ENCODE results near the gene NPTX1.

The NPTX1 gene

GRCh38 chr17:80422981-80423380 lies 53.4 kb downstream of the NPTX1 start:
- in situ Hi-C loops (cut with MboI; ENCODE audit: low pct_unique_long_range_greater_than_20kb, low sequenced_read_pairs): loop anchor here (10.0 kb wide), 1 partner anchor 552 kb away; no protein-coding TSS in a partner anchor
- no peak for DNase-seq

DNA sequence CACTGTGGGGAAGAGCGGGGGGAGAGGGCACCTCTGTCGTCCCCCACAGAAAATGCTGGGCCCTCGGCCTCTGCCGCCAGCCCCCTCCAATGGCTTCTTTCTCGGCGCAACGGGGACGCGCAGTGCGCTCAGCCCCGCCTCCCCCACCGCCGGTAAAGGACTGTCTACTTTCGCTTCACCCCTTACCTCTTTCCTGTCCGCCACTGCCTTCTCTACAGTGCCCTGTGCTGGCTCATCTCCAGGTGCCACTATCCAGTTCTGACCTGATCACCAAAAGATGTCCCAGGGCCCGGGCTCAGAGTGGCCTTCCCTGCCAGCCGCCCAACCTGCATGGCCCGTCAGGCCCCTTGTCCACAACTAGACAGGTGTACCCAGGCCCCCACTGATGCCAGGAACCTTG lies 54.1 kb downstream of the NPTX1 start:
- DNase-seq: no peak
- in situ Hi-C loops (cut with MboI; ENCODE audit: low pct_unique_long_range_greater_than_20kb, low sequenced_read_pairs): loop anchor here (10.0 kb wide), 1 partner anchor 553 kb away; no protein-coding TSS in a partner anchor

DNA sequence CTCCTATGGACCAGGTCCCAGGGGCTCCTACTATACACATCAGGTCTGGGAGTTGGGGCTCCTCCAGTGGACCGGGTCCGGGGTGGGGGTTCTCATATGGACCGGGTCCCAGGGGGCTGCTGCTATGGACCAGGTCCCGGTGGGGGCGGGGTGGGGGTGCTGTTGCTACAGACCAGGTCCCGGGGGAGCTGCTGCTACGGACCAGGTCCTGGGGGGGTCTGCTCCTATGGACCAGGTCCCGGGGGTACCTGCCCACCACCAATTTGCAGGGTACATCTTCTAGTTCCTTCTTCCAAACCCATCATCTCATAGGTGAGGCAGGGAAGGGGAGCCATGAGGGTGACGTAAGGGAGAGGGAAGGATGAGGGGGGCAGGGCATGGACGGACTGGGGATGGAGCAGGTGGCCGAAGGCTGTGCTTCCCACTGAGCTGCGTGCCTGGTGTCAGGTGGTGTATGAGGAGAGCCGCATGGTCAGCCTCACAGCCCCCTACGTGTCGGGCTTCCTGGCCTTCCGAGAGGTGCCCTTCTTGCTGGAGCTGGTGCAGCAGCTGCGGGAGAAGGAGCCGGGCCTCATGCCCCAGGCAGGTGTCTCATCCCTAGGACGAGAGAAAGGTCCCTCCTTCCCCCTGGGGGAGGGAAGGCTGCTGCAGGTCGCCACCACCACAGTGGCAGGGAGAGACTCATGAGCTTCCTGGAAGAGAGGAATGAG lies 54.9 kb downstream of the NPTX1 start:
- in situ Hi-C loops (cut with MboI; ENCODE audit: low pct_unique_long_range_greater_than_20kb, low sequenced_read_pairs): loop anchor here (10.0 kb wide), 1 partner anchor 553 kb away; no protein-coding TSS in a partner anchor
- DNase-seq: no peak

GRCh38 chr17:80419255-80419654 lies 57.2 kb downstream of the NPTX1 start:
- DNase-seq: no peak
- in situ Hi-C loops (cut with MboI; ENCODE audit: low pct_unique_long_range_greater_than_20kb, low sequenced_read_pairs): no loop called here

DNA sequence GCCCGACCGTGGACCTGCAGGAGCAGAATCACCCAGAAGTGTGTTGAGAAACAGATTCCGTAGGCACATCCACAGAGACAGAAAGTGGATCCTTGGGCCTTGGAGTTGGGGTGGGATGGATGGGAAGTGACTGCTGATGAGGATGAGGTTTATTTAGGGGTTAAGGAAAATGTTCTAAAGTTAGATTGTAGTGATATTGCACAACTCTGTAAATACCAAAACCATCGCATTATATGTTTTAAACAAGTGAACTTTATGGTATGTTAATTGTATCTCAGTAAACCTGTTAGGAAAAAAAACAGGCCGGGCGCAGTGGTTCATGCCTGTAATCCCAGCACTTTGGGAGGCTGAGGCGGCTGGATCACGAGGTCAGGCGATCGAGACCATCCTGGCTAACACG lies 57.8 kb downstream of the NPTX1 start:
- DNase-seq: no peak
- in situ Hi-C loops (cut with MboI; ENCODE audit: low pct_unique_long_range_greater_than_20kb, low sequenced_read_pairs): no loop called here
